NAMALWA (cell line): Measurements from ENCODE around the gene UBE2I.
A peak's percentile ranks its signal among the peaks of the same experiment; 100 is the strongest.
"Not testable (repeated sequence)": the region's sequence is repeated elsewhere in the genome, so short reads cannot be mapped to it uniquely, and the experiment has no call there.

Experiments used
- DNase-seq: peaks from one replicate; pipeline ENCODE4 v3.0.0-alpha.2; 2015; ENCODE audit warnings: low spot score

The UBE2I gene

DNA sequence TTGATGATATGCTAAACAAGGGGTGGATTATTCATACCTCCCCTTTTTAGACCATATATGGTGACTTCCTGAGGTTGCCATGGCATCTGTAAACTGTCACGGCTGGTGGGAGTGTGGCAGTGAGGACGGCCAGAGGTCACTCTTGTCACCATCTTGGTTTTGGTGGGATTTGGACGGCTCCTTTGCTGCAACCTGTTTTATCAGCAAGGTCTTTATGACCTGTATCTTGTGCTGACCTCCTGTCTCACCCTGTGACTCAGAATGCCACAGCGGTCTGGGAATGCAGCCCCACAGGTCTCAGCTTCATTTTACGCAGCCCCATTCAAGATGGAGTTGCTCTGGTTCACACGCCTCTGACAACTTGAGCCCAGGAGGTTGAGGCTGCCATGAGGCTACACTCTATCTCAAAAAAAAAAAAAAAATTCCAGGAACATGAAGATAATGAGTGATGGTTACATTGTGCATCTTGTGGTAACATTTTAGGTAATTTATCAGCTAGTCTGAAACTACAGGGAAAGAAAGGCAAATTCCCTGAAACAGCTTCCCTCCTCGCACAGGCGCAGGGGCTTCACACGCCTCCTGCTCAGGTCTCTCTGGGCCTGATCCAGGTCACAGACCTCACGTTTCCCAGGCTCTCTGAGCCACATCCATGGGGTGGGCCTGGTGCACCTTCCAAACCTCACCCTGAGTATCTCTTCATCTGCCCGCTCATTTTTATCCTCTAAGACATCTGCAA lies 15.3 kb upstream of the UBE2I start:
- peak; percentile 63 for DNase-seq

- DNase-seq: no peak
These were observed 14.0 kb upstream of the UBE2I start for GRCh38 chr16:1295465-1295864.

GRCh38 chr16:1296688-1297017 lies 12.8 kb upstream of the UBE2I start:
- DNase-seq: not testable (repeated sequence)

DNA sequence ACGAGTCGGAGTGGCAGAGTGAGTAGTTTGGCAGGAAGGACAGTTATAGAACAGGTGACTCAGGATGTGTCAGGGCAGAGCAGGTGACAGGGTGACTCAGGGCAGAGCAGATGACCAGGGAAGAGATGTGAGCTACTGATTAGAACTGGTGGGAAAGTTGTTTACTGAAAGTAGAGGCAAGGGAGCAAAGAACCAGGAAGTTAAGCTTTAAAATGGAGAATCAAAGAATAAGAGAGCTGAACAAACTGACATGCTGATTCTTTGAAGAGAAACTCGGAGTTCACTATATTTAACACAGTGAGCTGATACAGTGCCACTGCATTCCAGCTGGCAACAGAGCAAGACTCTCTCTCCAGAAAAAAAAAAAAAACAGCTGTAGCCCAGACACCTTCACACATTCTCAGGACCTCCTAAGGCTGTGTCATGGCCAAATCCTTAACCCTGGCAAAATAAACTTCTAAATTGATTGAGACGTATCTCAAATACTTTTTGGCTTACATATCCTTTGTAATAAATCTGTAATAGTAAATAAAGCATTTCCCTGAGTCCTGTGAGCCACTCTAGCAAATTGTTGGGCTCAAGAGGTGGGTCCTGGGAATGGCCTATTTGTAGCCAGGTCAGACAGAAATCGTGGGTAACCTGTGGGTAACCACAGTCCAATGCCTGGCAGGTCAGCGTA lies 12.3 kb upstream of the UBE2I start:
- DNase-seq: no peak

GRCh38 chr16:1298406-1298805 lies 11.0 kb upstream of the UBE2I start:
- no peak for DNase-seq

DNA sequence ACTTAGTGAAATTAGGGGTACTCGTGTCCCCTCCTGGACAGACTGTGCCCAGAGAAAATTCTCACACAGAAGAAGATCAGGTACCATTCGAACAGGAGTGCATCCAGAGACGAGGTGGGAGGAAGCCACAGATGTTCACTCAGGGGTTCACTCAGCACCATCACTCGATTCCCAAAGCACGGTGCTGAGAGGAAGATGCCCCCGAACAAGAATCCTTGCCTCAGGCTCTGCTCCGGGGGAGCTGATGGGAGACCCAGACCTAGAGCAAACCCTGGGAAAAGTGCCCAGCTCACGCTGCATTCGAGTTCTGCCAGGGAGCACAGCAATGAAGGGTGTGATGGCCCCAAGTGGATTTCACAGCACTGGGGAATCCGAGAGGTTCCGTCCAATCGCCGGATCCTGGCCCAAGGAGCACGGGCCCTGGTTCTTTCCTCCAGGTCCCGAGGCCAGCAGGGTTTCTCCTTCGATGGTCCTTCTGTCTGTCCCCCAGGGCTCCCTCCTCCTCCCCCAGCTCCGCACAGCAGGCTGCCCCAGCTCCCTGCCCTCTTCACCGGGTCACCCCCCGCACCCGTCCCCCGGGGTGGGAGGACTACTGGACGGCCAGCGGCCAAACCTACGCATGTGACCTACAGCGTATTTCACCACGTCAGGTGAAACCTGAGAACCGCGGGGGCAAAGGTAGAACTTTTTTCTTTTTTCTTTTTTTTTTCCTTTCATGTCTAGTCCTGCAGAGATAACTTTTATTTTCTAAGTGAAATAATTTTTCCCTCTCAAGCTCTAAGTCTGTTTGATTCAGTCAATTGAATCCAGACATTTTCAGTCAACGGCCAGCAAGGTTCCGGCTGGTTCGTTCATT lies 10.2 kb upstream of the UBE2I start:
- DNase-seq: no peak

- no peak for DNase-seq
These were observed 9.6 kb upstream of the UBE2I start for GRCh38 chr16:1299868-1300203.

DNA sequence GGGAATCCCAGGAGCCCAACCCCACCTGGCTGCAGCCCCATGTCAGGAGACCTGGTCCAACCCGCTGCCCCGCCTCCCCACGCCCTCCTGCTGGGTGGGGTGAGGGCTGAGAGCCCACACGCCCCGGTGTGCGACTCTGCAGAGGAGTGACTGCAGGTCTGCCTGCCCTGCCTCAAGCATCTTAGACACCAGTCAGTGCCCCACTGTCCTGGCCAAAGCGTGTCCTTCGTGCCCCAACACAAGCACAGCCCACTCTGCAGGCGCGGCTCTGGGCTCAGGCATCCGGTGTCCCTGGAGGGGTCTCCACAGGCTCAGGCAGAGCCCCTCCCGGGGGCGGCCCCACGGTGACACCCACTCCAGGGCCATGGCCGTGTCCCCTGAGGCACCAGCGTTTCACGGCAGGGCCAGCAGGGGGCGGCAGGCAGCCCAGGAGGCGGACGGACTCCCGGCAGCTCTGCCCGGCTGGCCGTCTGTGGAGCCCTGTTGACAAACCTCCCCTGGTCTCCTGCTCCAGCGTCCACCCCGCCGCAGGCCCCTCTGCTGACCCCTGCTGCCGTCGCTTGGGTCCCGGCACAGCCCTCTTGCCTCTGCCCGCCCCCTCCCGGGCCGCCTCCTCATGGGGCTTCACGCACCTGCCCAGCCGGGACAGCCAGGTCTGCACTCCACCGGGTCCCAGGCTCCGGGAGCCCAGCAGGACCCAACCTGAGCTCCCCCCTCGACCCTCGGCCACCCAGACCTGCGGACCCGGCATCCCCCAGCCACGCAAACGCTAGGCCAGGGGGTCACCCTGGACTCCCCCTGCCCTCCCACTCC lies 8.6 kb upstream of the UBE2I start:
- peak; percentile 75 for DNase-seq

- no peak for DNase-seq
These were observed 7.9 kb upstream of the UBE2I start for GRCh38 chr16:1301562-1301961.

GRCh38 chr16:1305823-1306222 lies 3.6 kb upstream of the UBE2I start:
- DNase-seq: no peak

GRCh38 chr16:1306334-1306733 lies 3.1 kb upstream of the UBE2I start:
- no peak for DNase-seq

- no peak for DNase-seq
These were observed 1.1 kb upstream of the UBE2I start for GRCh38 chr16:1308036-1308976.

DNA sequence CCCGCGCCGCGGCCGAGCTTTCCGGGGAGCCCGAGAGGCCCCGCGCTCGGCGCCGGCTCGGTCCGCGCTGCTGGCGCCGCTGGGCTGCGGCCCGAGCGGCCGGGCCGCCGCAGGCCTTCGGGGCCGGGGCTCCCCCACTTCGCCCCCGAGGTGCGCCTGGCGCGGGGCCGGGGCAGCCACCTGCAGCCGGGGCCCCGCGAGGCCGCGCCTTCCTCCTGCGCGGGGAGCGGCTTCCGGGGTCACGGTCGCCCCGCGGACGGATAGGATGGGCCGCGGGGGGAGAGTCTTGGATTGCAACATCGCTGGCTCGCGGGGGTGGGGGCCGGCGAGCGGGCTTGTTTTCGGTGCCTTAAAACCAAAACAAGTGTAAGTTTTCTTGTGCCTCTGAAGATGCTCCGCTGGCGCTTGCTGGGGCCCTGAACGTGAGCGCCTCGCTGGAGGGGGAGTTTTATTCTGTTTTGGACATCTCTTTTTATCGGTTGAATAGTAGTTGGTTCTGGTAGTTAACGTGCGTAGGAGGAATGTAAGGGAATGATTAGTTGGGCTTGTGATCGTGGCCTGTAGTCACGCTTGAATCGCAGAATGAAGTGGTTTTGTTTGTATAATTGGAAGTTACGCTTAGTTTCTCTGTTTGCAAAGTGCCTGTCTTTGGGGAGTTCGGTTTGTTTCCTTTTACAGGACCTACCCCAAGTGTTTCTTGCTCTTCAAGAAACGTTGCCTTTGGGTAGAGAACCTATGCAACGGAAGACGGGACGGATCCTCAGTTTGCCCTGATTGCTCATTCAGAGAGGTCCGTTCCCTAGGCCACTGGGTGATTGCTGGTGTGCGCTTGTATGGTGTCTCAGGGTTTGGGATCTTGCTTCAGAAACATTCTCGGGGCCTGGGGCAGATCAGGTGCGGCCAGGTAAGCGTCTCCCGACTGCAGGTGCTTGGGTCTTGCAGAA lies 724 bp downstream of the UBE2I start:
- peak; percentile 59 for DNase-seq

DNA sequence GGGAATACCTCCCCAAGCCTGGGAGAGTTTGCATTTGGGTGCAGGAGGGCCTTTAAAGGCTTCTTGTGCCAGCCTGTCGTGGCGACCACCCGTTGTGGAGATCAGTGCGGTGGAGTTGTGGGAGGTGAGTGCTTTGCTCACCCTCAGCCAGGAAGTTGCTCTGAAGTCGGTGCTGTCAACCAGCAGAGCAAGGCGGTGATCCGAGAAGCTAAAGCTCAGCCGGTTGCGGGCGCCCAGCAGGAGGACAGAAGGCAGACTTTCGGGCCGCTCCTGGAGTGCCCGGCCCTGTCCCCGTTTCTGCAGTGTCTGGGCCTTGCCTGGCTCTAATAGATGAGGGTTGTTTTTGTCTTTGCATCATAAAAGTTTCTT lies 1.4 kb downstream of the UBE2I start:
- peak; percentile 70 for DNase-seq

- DNase-seq: peak; percentile 36
These were observed 1.8 kb downstream of the UBE2I start for GRCh38 chr16:1311212-1311737.

DNA sequence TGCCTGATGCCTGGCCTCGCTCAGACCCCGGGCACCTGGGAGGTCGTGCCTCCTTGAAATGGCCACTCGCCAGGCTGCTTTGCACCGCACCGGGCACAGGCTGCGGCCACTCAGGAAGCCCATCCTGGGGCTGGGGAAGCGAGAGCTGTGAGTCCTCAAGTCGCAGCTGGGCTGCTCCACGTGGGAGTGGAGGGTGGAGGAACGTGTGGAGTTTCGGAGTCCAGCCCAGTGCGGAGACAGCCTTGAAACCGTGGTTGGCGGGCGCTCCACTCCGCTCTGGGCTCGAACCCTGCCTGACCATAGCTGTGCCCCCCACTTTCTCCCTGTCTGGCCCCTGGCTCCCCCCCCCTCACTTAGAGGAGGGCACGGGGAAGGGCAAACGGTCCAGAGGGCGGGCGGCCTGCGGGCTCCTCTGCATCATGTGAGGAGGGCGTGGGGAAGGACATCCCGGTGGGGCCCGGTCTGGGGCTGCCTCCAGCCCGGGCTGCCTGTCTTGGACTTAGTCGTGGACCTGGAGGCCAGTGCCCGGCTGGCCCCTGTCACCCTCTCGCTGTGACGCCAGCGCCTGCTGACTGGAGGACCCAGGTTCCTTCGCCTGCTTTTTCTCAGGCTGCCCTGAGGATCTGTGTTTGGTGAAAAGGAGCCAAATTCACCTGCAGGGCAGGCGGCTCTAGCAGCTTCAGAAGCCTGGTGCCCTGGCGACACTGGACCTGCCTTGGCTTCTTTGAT lies 2.5 kb downstream of the UBE2I start:
- no peak for DNase-seq

GRCh38 chr16:1312467-1312816 lies 3.0 kb downstream of the UBE2I start:
- no peak for DNase-seq

DNA sequence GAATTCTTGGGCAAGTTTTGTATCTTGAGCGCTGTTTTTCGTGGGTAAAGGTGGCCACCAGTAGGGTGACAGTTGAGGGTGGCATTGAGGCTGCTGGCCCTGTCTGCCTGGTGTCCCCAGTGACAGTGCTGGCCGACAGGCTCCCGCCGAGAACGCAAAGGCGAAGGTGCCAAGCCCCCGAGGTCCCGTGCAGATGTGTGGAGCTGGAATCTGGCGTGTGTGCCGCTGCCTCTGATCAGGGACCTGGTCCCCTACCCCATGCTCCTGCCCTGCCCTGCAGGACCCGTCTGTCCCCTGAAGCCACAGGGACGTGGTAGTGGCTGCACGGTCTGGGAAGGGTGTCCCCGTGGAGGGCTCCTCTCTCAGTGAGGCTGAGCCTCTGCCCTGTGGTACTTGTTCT lies 3.5 kb downstream of the UBE2I start:
- DNase-seq: no peak

DNA sequence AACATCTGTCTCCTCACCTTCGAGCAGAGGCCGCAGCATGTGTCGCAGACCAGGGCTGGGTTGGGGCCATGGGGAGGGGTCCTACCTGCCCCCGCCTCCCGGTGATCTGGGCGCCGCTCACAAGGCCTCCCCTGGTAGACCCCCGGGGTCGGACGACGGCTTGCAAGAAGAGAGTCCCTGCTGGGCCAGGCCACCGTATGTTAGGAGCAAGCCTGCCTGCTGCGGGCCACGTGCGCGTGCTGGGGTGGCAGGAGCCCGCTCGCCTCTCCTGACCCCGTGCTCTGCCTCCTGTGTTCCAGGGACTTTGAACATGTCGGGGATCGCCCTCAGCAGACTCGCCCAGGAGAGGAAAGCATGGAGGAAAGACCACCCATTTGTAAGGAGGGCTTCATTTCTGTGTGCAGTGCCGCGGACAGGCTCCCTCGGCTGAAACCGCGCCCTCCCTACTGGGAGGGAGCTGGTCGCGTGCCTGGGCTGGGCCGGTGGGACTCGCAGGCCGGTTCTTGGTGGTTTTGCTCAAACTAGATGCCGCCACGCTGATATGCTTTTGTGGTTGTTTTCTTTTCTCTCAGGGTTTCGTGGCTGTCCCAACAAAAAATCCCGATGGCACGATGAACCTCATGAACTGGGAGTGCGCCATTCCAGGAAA lies 4.4 kb downstream of the UBE2I start:
- no peak for DNase-seq
